Measurements from ENCODE around the gene ANG.

DNA sequence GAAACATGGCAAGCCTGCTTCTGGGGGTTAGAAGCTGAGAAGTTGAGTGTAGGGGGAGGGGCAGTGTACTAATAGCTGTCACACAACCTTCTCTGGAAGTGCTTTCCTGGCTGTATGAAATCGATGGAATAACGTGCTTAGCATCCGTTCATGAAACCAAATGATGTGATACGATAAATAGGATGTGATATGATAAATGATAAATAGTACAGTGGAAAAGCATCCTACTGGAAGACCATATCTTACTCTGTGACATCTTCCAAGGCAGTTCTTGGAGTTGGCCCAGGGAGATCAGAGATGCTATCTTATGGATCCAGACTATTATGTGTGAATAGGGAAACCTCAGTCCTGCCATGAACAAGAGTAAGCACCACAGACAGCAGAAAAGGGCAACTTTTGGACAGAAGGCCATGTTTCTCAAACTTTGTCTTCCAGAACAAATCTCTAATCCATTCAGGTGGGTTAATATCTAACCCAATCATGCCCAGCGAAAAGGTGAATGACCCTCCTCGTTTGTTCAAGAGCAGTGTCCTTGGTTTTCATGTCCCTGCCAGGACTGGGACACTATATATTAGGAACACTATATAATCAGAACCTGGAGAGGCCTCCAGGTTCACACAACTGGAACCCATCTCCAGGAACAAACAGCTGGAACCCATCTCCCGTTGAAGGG, at the start of gene ANG:
- TF ChIP-seq POLR2A (IDR thresholded peaks at IDR 0.05) = peak; percentile 86
- TF ChIP-seq, protein P1, sequence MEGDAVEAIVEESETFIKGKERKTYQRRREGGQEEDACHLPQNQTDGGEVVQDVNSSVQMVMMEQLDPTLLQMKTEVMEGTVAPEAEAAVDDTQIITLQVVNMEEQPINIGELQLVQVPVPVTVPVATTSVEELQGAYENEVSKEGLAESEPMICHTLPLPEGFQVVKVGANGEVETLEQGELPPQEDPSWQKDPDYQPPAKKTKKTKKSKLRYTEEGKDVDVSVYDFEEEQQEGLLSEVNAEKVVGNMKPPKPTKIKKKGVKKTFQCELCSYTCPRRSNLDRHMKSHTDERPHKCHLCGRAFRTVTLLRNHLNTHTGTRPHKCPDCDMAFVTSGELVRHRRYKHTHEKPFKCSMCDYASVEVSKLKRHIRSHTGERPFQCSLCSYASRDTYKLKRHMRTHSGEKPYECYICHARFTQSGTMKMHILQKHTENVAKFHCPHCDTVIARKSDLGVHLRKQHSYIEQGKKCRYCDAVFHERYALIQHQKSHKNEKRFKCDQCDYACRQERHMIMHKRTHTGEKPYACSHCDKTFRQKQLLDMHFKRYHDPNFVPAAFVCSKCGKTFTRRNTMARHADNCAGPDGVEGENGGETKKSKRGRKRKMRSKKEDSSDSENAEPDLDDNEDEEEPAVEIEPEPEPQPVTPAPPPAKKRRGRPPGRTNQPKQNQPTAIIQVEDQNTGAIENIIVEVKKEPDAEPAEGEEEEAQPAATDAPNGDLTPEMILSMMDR (IDR thresholded peaks at IDR 0.05) = no peak

Data from right lobe of liver (tissue), 4 donors.